Esophagus squamous epithelium (tissue), 5 donors: ENCODE measurements around the gene TEAD4. TPM values are rescaled to one million over a fixed set of nuclear protein-coding genes. Genes with fewer than 3 reads are reported as not detected.

ENCODE experiments used
- DNase-seq: peaks from one replicate; lab custom pipeline; 2025; lab: John Stamatoyannopoulos, UW
- H3K27ac ChIP-seq, 4 donors: fragments of 200-600 bp; sonication (generic); one replicate each; pipeline ENCODE4 v1.5.1; 2016 to 2019; ENCODE audit warnings: mild to moderate bottlenecking in 1 of 4
- H3K27me3 ChIP-seq, 4 donors: fragments of 200-600 bp; sonication (generic); 1 replicate in 3 of 4; 2 replicates in 1 of 4; pipeline versions ENCODE4 v1.5.1 to v1.6.0; 2017 to 2021; ENCODE audit warnings: antibody characterized with exemption in 1 of 4
- H3K36me3 ChIP-seq, 3 donors: fragments of 200-600 bp; sonication (generic); one replicate each; pipeline ENCODE4 v1.5.1; 2016 to 2019
- H3K4me1 ChIP-seq, 3 donors: fragments of 200-600 bp; sonication (generic); one replicate each; pipeline ENCODE4 v1.5.1; 2017 to 2019
- H3K4me3 ChIP-seq, 4 donors: fragments of 200-600 bp; sonication (generic); 1 replicate in 3 of 4; 2 replicates in 1 of 4; pipeline ENCODE4 v1.5.1; 2016 to 2019; ENCODE audit warnings: mild to moderate bottlenecking in 2 of 4, moderate library complexity in 1 of 4
- H3K9me3 ChIP-seq, 3 donors: fragments of 200-600 bp; sonication (generic); one replicate each; pipeline ENCODE4 v1.5.1; 2016 to 2019
- POLR2A ChIP-seq, 4 donors: fragments of 450-650 bp; IDR thresholded peaks; one replicate each; pipeline ENCODE4 v1.6.1; 2017; ENCODE audit warnings: antibody characterized with exemption in 4 of 4, mild to moderate bottlenecking in 4 of 4, moderate library complexity in 3 of 4
- WGBS, 2 donors: methylation state at CpG; one replicate each; pipeline ENCODE4 v1.1.5; 2018; 5-methylcytosine and 5-hydroxymethylcytosine counted together
- intact Hi-C: fragments of 100-400 bp; cut with DNase I; formaldehyde crosslinking; loops from one replicate; pipeline ENCODE4 v1.15.0; 2022
- total RNA-seq, 4 donors: library from RNA; depleted of rRNA; stranded (reverse); fragments of >200 nt; gene quantifications; one replicate each; pipeline ENCODE4 v1.1.0, GENCODE V29; 2016
- TF ChIP-seq, protein P1 (sequence below), 6 experiments: fragments of 450-650 bp in 4 of 6; fragments of 200-600 bp in 2 of 6; sonication (generic) in 2 of 6; IDR thresholded peaks; one replicate each; pipeline ENCODE4 v1.5.1; 2016 to 2019; ENCODE audit warnings: antibody characterized with exemption in 6 of 6, mild to moderate bottlenecking in 4 of 6, moderate library complexity in 4 of 6
- donor health status: DM: yes; HTN: yes; CAD: no.

Gene TEAD4
- total RNA-seq, 4 donors from 2014 or later: 10.7 to 16.6 (median 13.5) TPM

DNA sequence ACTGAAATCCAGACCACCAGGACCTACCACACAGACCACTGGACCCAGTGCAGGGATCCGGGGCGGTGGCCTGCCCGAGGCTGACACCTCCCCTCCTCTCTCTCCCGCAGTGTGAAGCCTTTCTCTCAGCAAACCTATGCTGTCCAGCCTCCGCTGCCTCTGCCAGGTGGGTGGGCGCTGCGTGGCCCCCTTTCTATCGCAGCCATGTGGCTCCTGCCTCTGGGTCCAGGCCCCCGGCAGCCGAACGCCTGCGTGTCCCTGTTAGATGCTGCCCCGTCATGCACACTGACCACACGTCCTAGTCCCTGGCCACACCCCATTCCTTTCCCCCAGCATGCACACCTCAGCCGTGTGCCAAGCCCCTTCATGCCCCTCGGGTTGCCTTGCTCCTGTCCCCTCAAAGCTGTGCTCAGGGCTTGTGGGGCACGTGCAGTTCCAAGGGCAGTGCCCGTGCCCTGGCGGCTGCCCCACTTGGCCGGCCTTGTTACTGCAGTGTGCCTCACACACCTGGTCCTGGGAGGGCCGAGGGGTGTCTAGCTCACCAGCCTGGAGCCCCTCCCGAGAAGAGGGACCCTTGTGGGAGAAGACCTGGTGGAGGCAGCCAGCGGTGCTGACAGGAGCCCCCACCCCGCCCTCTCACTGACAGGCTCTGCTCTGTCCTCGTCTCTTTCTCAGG, 59.9 kb downstream of the TEAD4 start:
- 82 to 83% methylated on average over 12 of the region's 25 CpGs for WGBS, 2 donors
- no peaks in the 10 kb centered on the region for H3K27me3 ChIP-seq
- H3K9me3 ChIP-seq: no peaks in the 10 kb centered on the region
- no peak for TF ChIP-seq POLR2A (IDR thresholded peaks at IDR 0.05)
- TF ChIP-seq, protein P1, sequence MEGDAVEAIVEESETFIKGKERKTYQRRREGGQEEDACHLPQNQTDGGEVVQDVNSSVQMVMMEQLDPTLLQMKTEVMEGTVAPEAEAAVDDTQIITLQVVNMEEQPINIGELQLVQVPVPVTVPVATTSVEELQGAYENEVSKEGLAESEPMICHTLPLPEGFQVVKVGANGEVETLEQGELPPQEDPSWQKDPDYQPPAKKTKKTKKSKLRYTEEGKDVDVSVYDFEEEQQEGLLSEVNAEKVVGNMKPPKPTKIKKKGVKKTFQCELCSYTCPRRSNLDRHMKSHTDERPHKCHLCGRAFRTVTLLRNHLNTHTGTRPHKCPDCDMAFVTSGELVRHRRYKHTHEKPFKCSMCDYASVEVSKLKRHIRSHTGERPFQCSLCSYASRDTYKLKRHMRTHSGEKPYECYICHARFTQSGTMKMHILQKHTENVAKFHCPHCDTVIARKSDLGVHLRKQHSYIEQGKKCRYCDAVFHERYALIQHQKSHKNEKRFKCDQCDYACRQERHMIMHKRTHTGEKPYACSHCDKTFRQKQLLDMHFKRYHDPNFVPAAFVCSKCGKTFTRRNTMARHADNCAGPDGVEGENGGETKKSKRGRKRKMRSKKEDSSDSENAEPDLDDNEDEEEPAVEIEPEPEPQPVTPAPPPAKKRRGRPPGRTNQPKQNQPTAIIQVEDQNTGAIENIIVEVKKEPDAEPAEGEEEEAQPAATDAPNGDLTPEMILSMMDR (IDR thresholded peaks at IDR 0.05): no peak
- H3K4me3 ChIP-seq: no peak overlapping the region
- H3K27ac ChIP-seq: no peak overlapping the region
- no peak for DNase-seq
- peaks cover 0 to 65% (median 0%) of the 10 kb centered on the region in 3 donors for H3K36me3 ChIP-seq
- intact Hi-C loops: no loop called here
- H3K4me1 ChIP-seq: no peaks in the 10 kb centered on the region

DNA sequence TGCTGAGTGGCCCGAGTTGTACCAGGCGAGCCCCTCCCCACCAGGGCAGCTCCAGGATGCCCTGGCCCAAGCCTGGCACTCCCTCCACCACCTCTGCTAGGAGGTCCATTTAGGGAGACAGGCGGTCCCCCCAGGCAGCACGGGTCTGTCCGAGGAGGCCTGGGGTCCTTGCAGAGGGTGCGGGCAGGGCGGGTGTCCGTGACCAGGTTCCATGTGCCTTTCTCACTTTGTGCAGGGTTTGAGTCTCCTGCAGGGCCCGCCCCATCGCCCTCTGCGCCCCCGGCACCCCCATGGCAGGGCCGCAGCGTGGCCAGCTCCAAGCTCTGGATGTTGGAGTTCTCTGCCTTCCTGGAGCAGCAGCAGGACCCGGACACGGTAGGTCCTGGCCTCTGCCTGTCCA, 61.2 kb downstream of the TEAD4 start:
- no peaks in the 10 kb centered on the region for H3K9me3 ChIP-seq
- H3K36me3 ChIP-seq: peaks cover 0 to 64% (median 0%) of the 10 kb centered on the region in 3 donors
- no peak overlapping the region for H3K27ac ChIP-seq
- DNase-seq: no peak
- no peak overlapping the region for H3K4me3 ChIP-seq
- TF ChIP-seq POLR2A (IDR thresholded peaks at IDR 0.05): no peak
- TF ChIP-seq, protein P1 (IDR thresholded peaks at IDR 0.05): no peak
- WGBS, 2 donors: 93 to 97% methylated on average over 6 to 8 of the region's 16 CpGs
- intact Hi-C loops: no loop called here
- no peaks in the 10 kb centered on the region for H3K4me1 ChIP-seq
- no peaks in the 10 kb centered on the region for H3K27me3 ChIP-seq

DNA sequence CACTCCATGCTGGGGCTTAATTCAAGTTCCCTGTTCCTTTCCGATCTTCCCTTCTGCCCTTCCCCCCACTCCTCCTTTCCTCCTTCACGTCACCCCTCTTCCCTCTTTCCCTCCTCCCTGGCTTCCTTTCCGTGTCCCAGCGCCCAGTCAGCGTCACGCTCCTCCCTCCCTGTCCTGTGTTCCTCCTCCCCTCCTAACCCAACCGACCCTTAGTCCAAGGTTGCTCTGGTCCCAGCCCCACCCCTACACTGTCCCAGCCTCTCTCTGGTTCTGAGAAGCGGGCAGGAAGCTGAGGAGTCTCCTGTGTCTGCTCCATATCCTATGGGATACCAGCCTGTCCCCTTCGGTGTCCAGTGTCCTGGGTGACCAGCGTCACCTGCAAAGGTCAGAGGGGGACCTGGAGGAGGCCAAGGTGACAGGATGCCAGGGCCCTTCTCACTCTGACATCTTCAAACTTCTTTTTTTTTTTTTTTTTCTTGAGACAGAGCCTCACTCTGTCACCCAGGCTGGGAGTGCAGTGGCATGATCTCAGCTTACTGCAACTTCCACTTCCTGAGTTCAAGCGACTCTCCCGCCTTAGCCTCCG, 61.7 kb downstream of the TEAD4 start:
- peaks cover 0 to 62% (median 0%) of the 10 kb centered on the region in 3 donors for H3K36me3 ChIP-seq
- H3K4me1 ChIP-seq: no peaks in the 10 kb centered on the region
- H3K27me3 ChIP-seq: no peaks in the 10 kb centered on the region
- no peaks in the 10 kb centered on the region for H3K9me3 ChIP-seq
- no peak overlapping the region for H3K4me3 ChIP-seq
- DNase-seq: no peak
- WGBS, 2 donors: 88 to 91% methylated on average over 11 to 13 of the region's 13 CpGs
- TF ChIP-seq, protein P1 (IDR thresholded peaks at IDR 0.05): no peak
- TF ChIP-seq POLR2A (IDR thresholded peaks at IDR 0.05): no peak
- no peak overlapping the region for H3K27ac ChIP-seq
- intact Hi-C loops: no loop called here

DNA sequence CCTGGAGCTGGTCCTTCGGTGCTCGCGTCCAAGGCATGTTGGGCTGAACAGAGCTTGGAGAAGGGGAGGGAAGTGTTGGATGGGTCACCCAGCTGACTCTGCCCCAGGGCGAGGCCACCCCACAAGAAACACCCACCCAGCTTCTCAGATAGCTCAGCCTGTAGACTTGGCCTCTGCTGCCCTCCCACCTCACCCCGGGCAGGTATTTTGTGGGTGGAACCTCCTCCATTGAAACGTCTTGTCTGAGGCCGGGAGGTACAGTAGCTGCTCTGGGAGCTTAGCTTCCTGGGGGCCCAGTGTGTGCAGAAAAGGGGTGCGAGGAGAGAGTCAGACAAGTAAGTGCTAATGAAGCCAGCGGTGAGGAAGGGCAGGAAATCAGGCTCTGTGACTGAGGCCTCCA, 63.2 kb downstream of the TEAD4 start:
- Histone ChIP-seq H3K27me3 (no peaks in the 10 kb centered on the region), H3K9me3 (no peaks in the 10 kb centered on the region), H3K27ac (no peak overlapping the region), H3K36me3 (peaks cover 0 to 55% (median 0%) of the 10 kb centered on the region in 3 donors), H3K4me1 (no peaks in the 10 kb centered on the region), H3K4me3 (no peak overlapping the region)
- intact Hi-C loops: no loop called here
- WGBS, 2 donors: 88 to 94% methylated on average over 5 of the region's 9 CpGs
- no peak for DNase-seq
- TF ChIP-seq POLR2A (IDR thresholded peaks at IDR 0.05): no peak
- TF ChIP-seq, protein P1 (IDR thresholded peaks at IDR 0.05): no peak

DNA sequence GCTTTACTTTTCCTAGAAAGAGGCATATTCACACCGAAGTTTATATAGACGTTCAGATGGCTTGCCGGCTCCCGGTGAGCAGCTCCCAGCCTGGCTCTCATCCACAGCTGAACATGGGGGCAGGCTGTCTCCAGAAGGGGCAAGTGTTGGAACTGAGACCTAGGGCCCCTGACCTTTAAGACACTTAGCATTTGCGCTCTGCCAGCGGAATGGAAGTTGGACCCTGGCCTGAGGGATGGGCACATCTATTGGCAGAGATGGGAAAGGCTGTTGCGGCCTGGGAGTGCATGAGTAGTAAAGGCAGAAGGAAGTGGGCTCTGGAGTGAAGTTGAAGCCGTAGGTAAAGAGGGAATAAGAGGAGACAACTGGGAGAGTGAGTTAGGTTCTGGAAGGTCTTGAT, 63.8 kb downstream of the TEAD4 start:
- H3K36me3 ChIP-seq: peaks cover 0 to 49% (median 0%) of the 10 kb centered on the region in 3 donors
- DNase-seq: no peak
- H3K9me3 ChIP-seq: no peaks in the 10 kb centered on the region
- 88 to 90% methylated on average over 8 of the region's 8 CpGs for WGBS, 2 donors
- no peaks in the 10 kb centered on the region for H3K27me3 ChIP-seq
- TF ChIP-seq, protein P1 (IDR thresholded peaks at IDR 0.05): no peak
- no peak for TF ChIP-seq POLR2A (IDR thresholded peaks at IDR 0.05)
- H3K4me1 ChIP-seq: no peaks in the 10 kb centered on the region
- H3K27ac ChIP-seq: no peak overlapping the region
- no peak overlapping the region for H3K4me3 ChIP-seq
- intact Hi-C loops: no loop called here
